Stimulated activated CD4-positive, alpha-beta T cell treated with anti-CD3 and anti-CD28 coated beads, Interleukin-1b, Interleukin-23, amount 100 ng/mL, for 1 hour (primary cell): Measurements from ENCODE around the gene JARID2.

Experiments
- DNase-seq, 2 donors: peaks; one replicate each; pipeline ENCODE4 v3.0.0-alpha.2; 2020; ENCODE audit warnings: low read depth in 2 of 2

The JARID2 gene

GRCh38 chr6:15246666-15247499, 1.0 kb downstream of the JARID2 start:
- no peak for DNase-seq

GRCh38 chr6:15247500-15248450, 1.9 kb downstream of the JARID2 start:
- DNase-seq: peak; percentile 15 to 27

GRCh38 chr6:15248451-15249370, 2.8 kb downstream of the JARID2 start:
- peak; percentile 80 to 91 for DNase-seq

GRCh38 chr6:15249371-15250019, 3.6 kb downstream of the JARID2 start:
- no peak for DNase-seq

GRCh38 chr6:15250187-15251168, 4.6 kb downstream of the JARID2 start:
- DNase-seq: no peak

GRCh38 chr6:15252195-15252594, 6.3 kb downstream of the JARID2 start:
- DNase-seq: no peak

GRCh38 chr6:15253203-15254022, 7.5 kb downstream of the JARID2 start:
- DNase-seq: no peak

GRCh38 chr6:15254070-15254975, 8.5 kb downstream of the JARID2 start:
- DNase-seq: no peak

GRCh38 chr6:15255481-15255880, 9.6 kb downstream of the JARID2 start:
- no peak for DNase-seq

- no peak for DNase-seq
Observed at GRCh38 chr6:15255909-15256395, 10.1 kb downstream of the JARID2 start.

- DNase-seq: no peak
Observed at GRCh38 chr6:15256538-15257271, 10.8 kb downstream of the JARID2 start.

- no peak for DNase-seq
Observed at GRCh38 chr6:15257357-15258132, 11.7 kb downstream of the JARID2 start.

GRCh38 chr6:15259766-15260098, 13.9 kb downstream of the JARID2 start:
- no peak for DNase-seq

- DNase-seq: no peak
Observed at GRCh38 chr6:15260099-15260821, 14.4 kb downstream of the JARID2 start.

- DNase-seq: no peak
Observed at GRCh38 chr6:15263780-15264374, 18.0 kb downstream of the JARID2 start.
